GM18502 (cell line): Measurements from ENCODE around the gene SNX14.
A peak's percentile ranks its signal among the peaks of the same experiment; 100 is the strongest.
"Not testable (repeated sequence)": the region's sequence is repeated elsewhere in the genome, so short reads cannot be mapped to it uniquely, and the experiment has no call there.

ENCODE experiments used
- ATAC-seq: cut with Tn5 transposase; IDR thresholded peaks from one replicate; pipeline ENCODE4 v1.9.1; 2021; ENCODE audit warnings: mild to moderate bottlenecking; ENCODE audit not compliant: unreplicated experiment, poor library complexity

Gene SNX14

DNA sequence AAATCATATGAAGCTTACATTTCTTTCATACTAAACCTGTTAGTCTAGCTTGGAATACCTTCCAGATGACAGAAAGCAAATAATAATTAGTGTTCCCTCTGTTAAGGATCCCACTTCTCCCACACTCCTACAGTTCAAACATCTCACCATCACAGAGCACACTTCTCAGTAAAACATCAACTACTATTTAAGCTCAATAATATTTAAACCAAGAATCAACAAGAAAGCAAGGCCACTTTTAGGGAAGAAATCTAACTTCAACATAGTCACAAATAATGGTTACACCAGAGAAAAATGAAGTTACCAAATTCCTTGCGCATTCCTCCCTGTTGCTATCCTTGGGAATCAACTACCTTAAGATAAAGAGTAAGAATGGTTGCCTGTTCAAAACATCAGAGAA is 1.6 kb downstream of the SNX14 start:
- ATAC-seq: no peak

GRCh38 chr6:85591207-85591606 is 2.5 kb downstream of the SNX14 start:
- no peak for ATAC-seq

GRCh38 chr6:85585741-85586140 is 7.9 kb downstream of the SNX14 start:
- no peak for ATAC-seq

DNA sequence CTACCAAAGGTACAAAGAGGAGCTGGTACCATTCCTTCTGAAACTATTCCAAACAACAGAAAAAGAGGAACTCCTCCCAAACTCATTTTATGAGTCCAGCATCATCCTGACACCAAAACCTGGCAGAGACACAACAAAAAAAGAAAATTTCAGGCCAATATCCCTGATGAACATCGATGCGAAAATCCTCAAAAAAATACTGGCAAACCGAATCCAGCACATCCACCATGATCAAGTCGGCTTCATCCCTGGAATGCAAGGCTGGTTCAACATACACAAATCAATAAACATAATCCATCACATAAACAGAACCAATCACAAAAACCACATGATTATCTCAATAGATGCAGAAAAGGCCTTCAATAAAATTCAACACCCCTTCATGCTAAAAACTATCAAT is 10.8 kb downstream of the SNX14 start:
- not testable (repeated sequence) for ATAC-seq

DNA sequence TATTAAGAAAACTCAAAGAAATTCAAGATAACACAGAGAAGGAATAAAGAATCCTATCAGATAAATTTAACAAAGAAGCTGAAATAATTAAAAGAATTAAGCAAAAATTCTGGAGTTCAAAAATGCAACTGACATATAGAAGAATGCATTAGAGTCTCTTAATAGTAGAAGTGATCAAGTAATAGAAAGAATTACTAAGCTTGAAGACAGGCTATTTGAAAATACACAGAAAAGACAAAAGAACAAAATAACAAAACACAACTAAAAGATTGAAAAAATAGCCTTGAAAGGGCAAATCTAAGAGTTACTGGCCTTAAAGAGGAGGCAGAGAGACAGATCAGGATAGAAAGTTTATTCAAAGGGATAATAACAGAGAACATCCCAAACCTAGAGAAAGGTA is 12.1 kb downstream of the SNX14 start:
- no peak for ATAC-seq

DNA sequence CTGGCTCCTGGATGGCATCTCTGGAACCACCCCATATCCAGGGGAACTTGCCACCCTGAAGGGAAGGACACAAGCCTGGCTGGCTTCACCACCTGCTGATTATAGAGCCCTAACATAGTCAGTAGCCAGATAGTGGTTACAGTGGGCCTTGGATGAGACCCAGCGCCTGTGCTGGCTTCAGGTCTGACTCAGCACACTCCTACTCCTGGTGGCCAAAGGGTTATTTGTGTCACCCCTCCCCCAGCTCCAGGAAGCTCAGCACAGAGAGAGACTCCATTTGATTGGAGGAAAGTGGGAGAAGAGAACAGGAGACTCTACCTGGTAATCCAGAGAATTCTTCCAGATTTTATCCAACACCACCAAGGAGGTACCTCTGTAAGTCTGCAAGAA is 12.8 kb downstream of the SNX14 start:
- peak; percentile 94 for ATAC-seq

DNA sequence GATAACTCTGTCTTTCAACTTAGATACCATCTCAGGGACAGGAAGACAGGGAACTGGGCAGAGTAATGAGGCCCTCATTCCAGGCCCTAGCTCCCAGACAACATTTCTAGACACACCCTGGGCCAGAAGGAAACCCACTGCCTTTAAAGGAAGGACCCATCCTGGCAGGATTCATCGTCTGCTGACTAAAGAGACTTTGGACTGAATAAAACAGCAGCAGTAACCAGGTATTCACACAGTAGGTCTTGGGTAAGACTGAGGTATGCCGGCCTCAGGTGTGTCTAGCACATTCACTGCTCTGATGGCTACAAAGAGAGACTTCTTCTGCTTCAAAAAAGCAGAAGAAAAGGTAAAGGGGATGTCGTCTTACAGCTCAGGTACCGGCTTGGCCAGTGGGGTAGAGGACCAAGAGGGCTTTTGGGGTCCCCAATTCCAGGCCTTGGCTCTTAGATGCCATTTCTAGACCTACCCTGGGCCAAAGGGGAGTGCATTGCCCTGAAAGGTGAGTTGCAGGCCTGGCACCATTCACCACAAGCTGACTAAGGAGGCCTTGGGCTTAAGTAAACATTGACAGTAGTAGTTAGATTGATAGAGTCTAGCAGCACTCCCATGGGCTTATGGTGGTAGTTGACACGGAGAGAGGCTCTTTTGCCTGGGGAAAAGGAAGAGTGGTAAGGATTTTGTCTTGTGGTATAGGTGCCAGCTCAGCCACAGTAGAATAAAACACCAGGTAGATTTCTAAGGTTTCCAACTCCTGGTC is 13.4 kb downstream of the SNX14 start:
- ATAC-seq: peak; percentile 17

GRCh38 chr6:85579581-85579980 is 14.1 kb downstream of the SNX14 start:
- no peak for ATAC-seq

GRCh38 chr6:85576476-85576875 is 17.2 kb downstream of the SNX14 start:
- ATAC-seq: no peak

DNA sequence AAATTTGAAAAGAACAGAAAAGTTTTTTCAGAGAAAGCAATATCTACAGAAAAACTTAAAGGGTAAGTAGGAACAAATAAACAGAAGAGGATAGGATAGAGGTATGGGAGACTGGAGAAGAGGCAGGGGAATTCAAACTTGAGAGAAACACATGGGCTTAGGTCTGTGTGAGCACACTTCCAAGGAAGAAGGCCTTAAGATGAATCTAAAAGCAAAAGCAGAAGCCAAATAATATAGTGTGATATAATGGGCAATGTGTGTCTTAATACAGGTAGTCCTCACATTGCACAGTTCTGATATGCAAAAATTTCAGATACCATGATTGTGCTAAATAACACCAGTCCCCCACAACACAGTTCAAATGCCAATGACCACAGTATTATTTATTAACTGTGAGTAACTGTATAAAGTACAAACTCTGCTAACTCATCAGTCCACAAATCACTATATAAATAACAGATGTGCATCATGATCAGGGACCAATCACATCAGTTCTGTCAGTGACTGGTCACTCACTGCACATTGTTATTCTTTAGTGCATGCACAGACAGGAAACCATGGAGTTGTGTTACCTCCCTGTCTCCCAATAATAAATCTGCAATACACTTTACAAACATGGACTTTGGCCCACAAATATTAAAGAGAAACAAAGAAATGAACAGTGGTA is 18.6 kb downstream of the SNX14 start:
- no peak for ATAC-seq

GRCh38 chr6:85569323-85569722 is 24.3 kb downstream of the SNX14 start:
- no peak for ATAC-seq

DNA sequence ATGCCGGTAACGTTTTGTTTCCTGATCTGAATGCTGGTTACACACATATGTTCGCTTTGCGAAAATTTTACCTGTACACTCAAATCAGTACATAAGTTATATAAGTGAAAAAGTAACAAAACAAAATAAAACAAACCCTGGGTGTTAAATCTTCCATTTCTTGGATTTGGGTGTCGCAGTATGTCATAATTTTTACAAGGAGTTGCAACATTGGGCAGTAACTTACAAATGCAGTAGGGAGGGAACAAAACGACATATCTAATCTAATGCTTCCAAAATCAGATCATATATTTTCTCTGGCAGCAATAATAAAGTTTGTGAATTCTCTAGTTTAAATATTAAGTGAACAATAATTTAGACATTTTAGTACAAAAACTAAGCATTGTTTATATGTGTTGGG is 25.2 kb downstream of the SNX14 start:
- ATAC-seq: no peak

DNA sequence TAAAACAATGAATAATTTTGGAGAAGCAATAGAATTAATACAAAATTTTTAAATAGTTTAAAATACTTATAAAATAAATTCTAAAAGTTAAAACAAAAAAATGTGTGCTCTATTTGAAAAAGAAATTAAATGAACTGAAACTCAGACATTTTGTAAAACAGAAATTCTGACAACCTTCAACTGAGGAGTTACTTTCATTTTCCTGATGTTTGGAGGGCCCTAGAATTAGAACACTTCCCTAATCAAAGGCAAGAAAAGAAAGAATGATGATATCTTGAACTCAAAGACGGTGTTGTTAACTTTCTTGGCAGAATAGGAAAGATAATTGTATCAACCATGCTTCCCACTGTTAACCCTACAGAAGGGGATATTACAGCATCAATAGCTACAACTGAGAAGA is 27.9 kb downstream of the SNX14 start:
- ATAC-seq: no peak

GRCh38 chr6:85564223-85564622 is 29.4 kb downstream of the SNX14 start:
- not testable (repeated sequence) for ATAC-seq

DNA sequence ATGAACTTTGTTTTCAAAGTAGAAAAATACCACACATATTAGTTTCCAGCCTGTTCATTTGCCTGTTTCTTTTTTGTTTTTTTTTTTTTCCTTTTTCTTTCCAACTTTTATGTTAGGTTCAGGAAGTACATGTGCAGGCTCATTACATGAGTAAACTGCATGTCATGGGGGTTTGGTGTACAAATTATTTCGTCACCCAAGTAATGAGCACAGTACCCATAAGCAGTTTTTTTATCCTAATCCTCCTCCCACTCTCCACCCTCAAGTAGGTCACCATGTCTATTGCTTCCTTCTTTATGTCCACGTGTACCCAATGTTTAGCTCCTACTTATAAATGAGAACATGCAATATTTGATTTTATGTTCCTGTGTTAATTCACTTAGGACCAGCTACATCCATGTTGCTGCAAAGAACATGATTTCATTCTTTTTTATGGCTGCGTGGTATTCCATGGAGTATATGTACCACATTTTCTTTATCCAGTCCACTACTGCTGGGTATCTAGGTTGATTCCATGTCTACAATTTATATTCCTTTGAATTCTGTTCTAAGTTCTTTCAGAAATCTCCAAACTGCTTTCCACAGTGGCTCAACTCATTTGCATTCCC is 31.8 kb downstream of the SNX14 start:
- no peak for ATAC-seq

GRCh38 chr6:85556992-85557668 is 36.5 kb downstream of the SNX14 start:
- ATAC-seq: no peak

GRCh38 chr6:85552652-85553051 is 41.0 kb downstream of the SNX14 start:
- no peak for ATAC-seq

DNA sequence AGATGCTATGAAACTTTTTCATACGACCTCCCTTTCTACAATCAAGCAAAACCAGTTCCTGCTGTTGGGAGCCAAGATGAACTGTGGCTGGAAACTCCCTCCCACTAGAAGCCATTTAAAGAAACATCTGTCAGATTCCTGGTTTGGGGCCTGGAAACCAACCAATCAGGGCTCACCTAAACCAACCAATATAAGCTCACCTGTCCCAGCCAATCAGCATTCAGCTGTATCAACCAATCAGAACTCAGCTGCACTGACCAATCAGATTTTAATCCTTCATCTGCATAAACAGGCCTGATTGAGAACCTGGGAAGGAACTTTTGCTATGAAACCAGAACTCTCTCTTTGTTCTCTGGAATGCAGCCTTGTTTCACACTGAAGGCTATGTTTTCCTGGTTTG is 42.4 kb downstream of the SNX14 start:
- ATAC-seq: no peak

- no peak for ATAC-seq
These were observed 45.9 kb downstream of the SNX14 start for GRCh38 chr6:85547719-85548118.

DNA sequence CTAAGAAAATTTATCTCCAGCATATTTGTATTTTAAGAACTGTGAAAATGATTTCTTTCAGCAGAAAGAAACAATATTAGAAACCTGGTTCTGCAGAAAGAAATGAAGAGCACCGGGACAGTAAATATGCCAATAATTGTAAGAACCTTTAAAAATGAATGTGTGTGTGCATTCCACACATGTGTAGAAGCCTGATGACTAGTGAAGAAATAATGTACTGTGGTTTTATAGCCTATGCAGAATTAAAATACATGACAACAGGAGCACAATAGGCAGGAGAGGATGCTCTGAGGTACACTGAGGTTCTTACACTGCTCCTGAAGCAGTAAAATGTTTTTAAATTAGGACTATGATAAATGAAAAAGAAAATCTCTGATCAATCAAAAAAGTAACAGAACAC is 48.9 kb downstream of the SNX14 start:
- no peak for ATAC-seq

GRCh38 chr6:85537055-85537494 is 56.6 kb downstream of the SNX14 start:
- ATAC-seq: no peak
